OCI-LY7 (cell line): ENCODE measurements around the gene HEXA. TPM values are rescaled to one million over a fixed set of nuclear protein-coding genes. Genes with fewer than 3 reads are reported as not detected.

Experiments used
- BruUV-seq: library from RNA; stranded (reverse); fragments of 400-500 nt; replicated peaks from 2 replicates; lab custom pipeline; 2021; lab: Mats Ljungman, UMichigan
- CTCF ChIA-PET: fragments of 300-600 bp; sonication (Branson Sonifier 250); formaldehyde crosslinking; loops from one replicate; lab custom pipeline; 2022; ENCODE audit warnings: antibody characterized with exemption; ENCODE audit not compliant: unreplicated experiment; lab: Charles Lee
- POLR2A ChIA-PET: fragments of 300-600 bp; sonication (Branson Sonifier 250); formaldehyde crosslinking; loops from one replicate; lab custom pipeline; 2022; ENCODE audit warnings: antibody characterized with exemption; lab: Charles Lee
- DNase-seq: peaks from one replicate; pipeline ENCODE4 v3.0.0-alpha.2; 2015; ENCODE audit warnings: low spot score
- H2AFZ ChIP-seq: fragments of 200-600 bp; sonication (generic), shearing (Covaris generic); 2 replicates; pipeline ENCODE4 v1.6.1; 2014; ENCODE audit warnings: mild to moderate bottlenecking, antibody characterized with exemption, low read length, moderate library complexity
- H3K27ac ChIP-seq: fragments of 200-600 bp; sonication (generic); 2 replicates; pipeline ENCODE4 v1.5.1; 2014; ENCODE audit warnings: mixed run types, low read depth, mild to moderate bottlenecking, moderate library complexity, low read length, inconsistent platforms; ENCODE audit not compliant: poor library complexity, severe bottlenecking
- H3K36me3 ChIP-seq: fragments of 200-600 bp; sonication (generic); 2 replicates; pipeline ENCODE4 v1.6.1; 2014; ENCODE audit warnings: mild to moderate bottlenecking, antibody characterized with exemption, low read length, moderate library complexity, mixed read lengths; ENCODE audit not compliant: insufficient read depth
- H3K4me1 ChIP-seq: fragments of 200-600 bp; sonication (generic); 2 replicates; pipeline ENCODE4 v1.5.1; 2014; ENCODE audit warnings: mild to moderate bottlenecking, low read length; ENCODE audit not compliant: insufficient read depth, poor library complexity, severe bottlenecking
- H3K4me2 ChIP-seq: fragments of 200-600 bp; sonication (generic); 2 replicates; pipeline ENCODE4 v1.6.1; 2014; ENCODE audit warnings: mild to moderate bottlenecking, low read length
- H3K4me3 ChIP-seq: fragments of 200-600 bp; sonication (generic); 2 replicates; pipeline ENCODE4 v1.5.1; 2014; ENCODE audit warnings: mild to moderate bottlenecking, low read depth, low read length; ENCODE audit not compliant: poor library complexity, severe bottlenecking
- H3K79me2 ChIP-seq: fragments of 200-600 bp; sonication (generic); 2 replicates; pipeline ENCODE4 v1.6.1; 2016; ENCODE audit warnings: low read depth, mild to moderate bottlenecking, low read length, moderate library complexity, mixed read lengths; ENCODE audit not compliant: insufficient read depth
- H3K9me2 ChIP-seq: fragments of 200-600 bp; sonication (generic); 2 replicates; pipeline ENCODE4 v1.6.1; 2016; ENCODE audit warnings: mild to moderate bottlenecking, low read length, mixed read lengths; ENCODE audit not compliant: insufficient read depth
- H3K9me3 ChIP-seq: fragments of 200-600 bp; sonication (generic); 2 replicates; pipeline ENCODE4 v1.6.1; 2014; ENCODE audit warnings: mild to moderate bottlenecking, mixed run types, low read length, mixed read lengths
- H4K20me1 ChIP-seq: fragments of 200-600 bp; sonication (generic); 2 replicates; pipeline ENCODE4 v1.6.1; 2014; ENCODE audit warnings: mild to moderate bottlenecking, antibody characterized with exemption, low read length, moderate library complexity, mixed read lengths; ENCODE audit not compliant: insufficient read depth
- EZH2phosphoT487 ChIP-seq: fragments of 200-600 bp; sonication (generic); IDR thresholded peaks from 2 replicates; pipeline ENCODE4 v1.6.1; 2018; ENCODE audit warnings: low read depth, borderline replicate concordance, mild to moderate bottlenecking, mixed run types, antibody characterized with exemption, low read length, moderate library complexity, mixed read lengths
- intact Hi-C: fragments of 100-400 bp; cut with micrococcal nuclease; formaldehyde crosslinking; loops from one replicate; pipeline ENCODE4 v1.10.0; 2022; ENCODE audit not compliant: unreplicated experiment
- total RNA-seq, 2 experiments: library from RNA; depleted of rRNA in 1 of 2; stranded (reverse); fragments of >200 nt in 1 of 2; shearing (Covaris generic) in 1 of 2; gene quantifications; 2 replicates each; pipeline ENCODE4 v1.2.3, GENCODE V29; 2014 to 2022
- TF ChIP-seq, protein P1 (sequence below): fragments of 200-600 bp; sonication (generic); conservative IDR thresholded peaks from 2 replicates; pipeline ENCODE4 v1.5.1; 2014; ENCODE audit warnings: mild to moderate bottlenecking, antibody characterized with exemption, low read length, moderate library complexity, mixed read lengths

Gene HEXA
- total RNA-seq, 2 experiments from 2014 or later: 51.3 to 82.6 TPM

DNA sequence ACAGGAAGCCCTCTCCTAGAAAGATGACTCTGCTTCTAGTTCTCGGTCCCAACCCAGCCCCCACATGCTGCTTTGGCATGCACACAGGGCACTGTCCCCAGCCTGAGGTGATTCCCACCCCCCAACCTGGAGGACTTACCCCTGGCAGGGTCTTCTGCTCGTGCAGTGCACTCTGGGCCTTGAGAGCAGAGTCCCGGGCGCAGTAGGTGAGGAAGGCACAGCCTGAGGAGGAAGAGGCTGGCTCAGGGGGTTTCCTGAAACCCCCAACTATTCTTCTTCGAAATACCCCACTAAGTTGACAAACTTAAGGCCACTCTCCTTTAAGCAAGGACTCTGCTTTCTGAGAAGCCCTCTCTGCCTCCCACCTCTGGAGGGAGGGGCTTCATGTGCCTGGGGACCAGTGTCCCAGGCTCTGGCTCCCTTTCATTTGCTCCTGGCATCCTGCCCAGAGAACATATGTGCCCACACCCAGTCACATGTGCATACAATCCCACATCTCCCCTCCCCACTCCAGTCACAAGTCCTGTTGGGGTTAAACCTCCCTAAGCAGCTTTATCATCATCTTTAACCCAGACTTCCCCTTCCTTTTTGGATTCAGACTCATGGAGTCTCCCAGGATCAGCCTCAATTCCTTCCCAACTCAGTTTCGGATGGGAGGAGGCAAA, 60.0 kb downstream of the HEXA start:
- no TSS peak for BruUV-seq
- Histone ChIP-seq H3K4me1 (no peaks in the 10 kb centered on the region), H3K27ac (no peak overlapping the region), H2AFZ (no peak overlapping the region), H3K79me2 (no peaks in the 10 kb centered on the region), H3K4me3 (no peak overlapping the region), H3K9me3 (no peaks in the 10 kb centered on the region), H3K36me3 (no peaks in the 10 kb centered on the region), H3K9me2 (no peaks in the 10 kb centered on the region), H4K20me1 (no peaks in the 10 kb centered on the region), H3K4me2 (no peak overlapping the region)
- ChIA-PET POLR2A (no interaction called here), CTCF (no interaction called here)
- no peak for DNase-seq
- intact Hi-C loops: loop anchor here (10.0 kb wide), 3 partner anchors 269 to 769 kb away; no protein-coding TSS in a partner anchor
- TF ChIP-seq EZH2phosphoT487: no peak
- TF ChIP-seq, protein P1, sequence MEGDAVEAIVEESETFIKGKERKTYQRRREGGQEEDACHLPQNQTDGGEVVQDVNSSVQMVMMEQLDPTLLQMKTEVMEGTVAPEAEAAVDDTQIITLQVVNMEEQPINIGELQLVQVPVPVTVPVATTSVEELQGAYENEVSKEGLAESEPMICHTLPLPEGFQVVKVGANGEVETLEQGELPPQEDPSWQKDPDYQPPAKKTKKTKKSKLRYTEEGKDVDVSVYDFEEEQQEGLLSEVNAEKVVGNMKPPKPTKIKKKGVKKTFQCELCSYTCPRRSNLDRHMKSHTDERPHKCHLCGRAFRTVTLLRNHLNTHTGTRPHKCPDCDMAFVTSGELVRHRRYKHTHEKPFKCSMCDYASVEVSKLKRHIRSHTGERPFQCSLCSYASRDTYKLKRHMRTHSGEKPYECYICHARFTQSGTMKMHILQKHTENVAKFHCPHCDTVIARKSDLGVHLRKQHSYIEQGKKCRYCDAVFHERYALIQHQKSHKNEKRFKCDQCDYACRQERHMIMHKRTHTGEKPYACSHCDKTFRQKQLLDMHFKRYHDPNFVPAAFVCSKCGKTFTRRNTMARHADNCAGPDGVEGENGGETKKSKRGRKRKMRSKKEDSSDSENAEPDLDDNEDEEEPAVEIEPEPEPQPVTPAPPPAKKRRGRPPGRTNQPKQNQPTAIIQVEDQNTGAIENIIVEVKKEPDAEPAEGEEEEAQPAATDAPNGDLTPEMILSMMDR: no peak

DNA sequence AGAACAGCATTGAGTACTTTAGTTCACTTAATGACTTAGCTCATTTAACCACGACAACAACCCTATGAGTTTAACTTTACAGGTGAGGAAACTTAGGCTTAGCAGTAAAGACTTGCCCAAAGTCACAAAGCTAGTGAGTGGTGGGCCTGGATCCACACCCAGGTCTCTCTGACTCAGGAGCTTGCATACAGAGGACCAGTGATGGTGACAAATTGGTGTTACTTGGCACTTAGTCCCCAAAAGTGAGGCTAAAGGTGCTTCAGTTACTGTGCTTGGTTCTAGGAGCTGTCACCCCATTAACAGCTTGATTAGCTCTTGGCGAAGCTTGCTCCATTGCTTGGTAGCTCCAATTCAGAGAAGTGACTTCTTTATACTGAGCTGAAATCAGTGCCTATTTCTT, 61.9 kb downstream of the HEXA start:
- H3K4me3 ChIP-seq: no peak overlapping the region
- H3K36me3 ChIP-seq: no peaks in the 10 kb centered on the region
- H3K9me3 ChIP-seq: no peaks in the 10 kb centered on the region
- H2AFZ ChIP-seq: no peak overlapping the region
- BruUV-seq: no TSS peak
- no peaks in the 10 kb centered on the region for H3K9me2 ChIP-seq
- POLR2A ChIA-PET: interaction anchor here (0.6 to 0.9 kb wide), 2 partner anchors 41 to 265 kb away, joined by 3 to 4 read pairs; no protein-coding TSS in a partner anchor
- TF ChIP-seq EZH2phosphoT487: no peak
- TF ChIP-seq, protein P1: no peak
- DNase-seq: no peak
- no peak overlapping the region for H3K27ac ChIP-seq
- no peaks in the 10 kb centered on the region for H3K4me1 ChIP-seq
- H3K4me2 ChIP-seq: no peak overlapping the region
- H3K79me2 ChIP-seq: no peaks in the 10 kb centered on the region
- intact Hi-C loops: loop anchor here (2.0 to 10.0 kb wide), 4 partner anchors 219 to 771 kb away; no protein-coding TSS in a partner anchor
- CTCF ChIA-PET: no interaction called here
- no peaks in the 10 kb centered on the region for H4K20me1 ChIP-seq

DNA sequence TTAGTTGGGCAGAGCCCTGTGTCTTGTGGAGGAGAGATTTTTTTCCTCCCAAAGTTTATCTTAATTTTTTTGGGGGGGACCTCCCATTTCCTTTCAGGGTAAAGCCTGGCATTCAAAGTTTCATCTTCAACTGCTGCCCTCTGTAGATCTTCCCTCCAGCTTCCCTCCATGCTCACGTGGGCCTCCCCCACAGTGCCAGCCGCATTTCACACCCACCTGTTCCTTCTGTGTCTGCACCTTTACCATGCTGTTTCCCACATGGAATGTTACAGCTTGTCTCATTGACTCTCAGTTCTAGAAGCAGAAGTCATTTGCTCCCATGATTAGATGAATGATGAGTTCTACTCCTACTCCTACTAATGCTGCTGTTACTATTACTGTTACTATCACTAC, 62.4 kb downstream of the HEXA start:
- Histone ChIP-seq H3K4me2 (no peak overlapping the region), H3K27ac (no peak overlapping the region), H3K79me2 (no peaks in the 10 kb centered on the region), H3K4me3 (no peak overlapping the region), H4K20me1 (no peaks in the 10 kb centered on the region), H2AFZ (no peak overlapping the region), H3K36me3 (no peaks in the 10 kb centered on the region), H3K9me3 (no peaks in the 10 kb centered on the region), H3K4me1 (no peaks in the 10 kb centered on the region), H3K9me2 (no peaks in the 10 kb centered on the region)
- CTCF ChIA-PET: no interaction called here
- no peak for DNase-seq
- intact Hi-C loops: loop anchor here (2.0 to 10.0 kb wide), 4 partner anchors 219 to 771 kb away; no protein-coding TSS in a partner anchor
- no TSS peak for BruUV-seq
- POLR2A ChIA-PET: interaction anchor here (0.6 to 0.9 kb wide), 4 partner anchors 14 to 266 kb away, joined by 3 to 5 read pairs (median 4); no protein-coding TSS in a partner anchor
- TF ChIP-seq, protein P1: no peak
- TF ChIP-seq EZH2phosphoT487: no peak
